ENCODE results near the gene GPR149.

Gene GPR149

GRCh38 chr3:154304116-154304786 lies 125.7 kb downstream of the GPR149 start:
- no peak for DNase-seq (ENCODE audit: extremely low read depth, insufficient read length)
- no peaks in the 10 kb centered on the region for H3K27me3 ChIP-seq (replicated peaks; ENCODE audit: control insufficient read depth, insufficient read depth, low read length)

DNA sequence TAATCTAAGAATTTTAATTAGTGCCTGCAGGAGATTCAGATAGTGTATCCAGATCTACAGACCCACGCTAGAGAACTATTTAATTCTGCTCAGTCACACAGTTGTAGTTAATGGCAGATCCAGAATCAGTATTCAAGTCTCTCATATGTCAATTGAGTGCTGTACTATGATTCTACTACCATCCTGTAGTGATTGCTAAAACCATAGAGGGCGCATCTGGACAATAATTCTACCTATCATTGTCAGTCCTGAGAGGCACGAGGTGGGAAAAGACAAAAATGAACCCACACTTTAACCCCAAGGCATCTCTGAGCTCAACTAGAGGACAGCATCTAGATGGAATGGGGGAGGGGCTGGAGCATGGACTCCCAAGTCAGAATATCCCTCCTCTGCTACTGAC lies 128.4 kb downstream of the GPR149 start:
- DNase-seq (ENCODE audit: extremely low read depth, insufficient read length): no peak
- Histone ChIP-seq H3K36me3 (ENCODE audit: control insufficient read depth, insufficient read depth, low read length) (peaks cover 13% of the 10 kb centered on the region), H3K27me3 (replicated peaks; ENCODE audit: control insufficient read depth, insufficient read depth, low read length) (no peaks in the 10 kb centered on the region), H3K4me3 (replicated peaks; ENCODE audit: low read depth, low read length) (no peak overlapping the region)
- TF ChIP-seq, protein P1, sequence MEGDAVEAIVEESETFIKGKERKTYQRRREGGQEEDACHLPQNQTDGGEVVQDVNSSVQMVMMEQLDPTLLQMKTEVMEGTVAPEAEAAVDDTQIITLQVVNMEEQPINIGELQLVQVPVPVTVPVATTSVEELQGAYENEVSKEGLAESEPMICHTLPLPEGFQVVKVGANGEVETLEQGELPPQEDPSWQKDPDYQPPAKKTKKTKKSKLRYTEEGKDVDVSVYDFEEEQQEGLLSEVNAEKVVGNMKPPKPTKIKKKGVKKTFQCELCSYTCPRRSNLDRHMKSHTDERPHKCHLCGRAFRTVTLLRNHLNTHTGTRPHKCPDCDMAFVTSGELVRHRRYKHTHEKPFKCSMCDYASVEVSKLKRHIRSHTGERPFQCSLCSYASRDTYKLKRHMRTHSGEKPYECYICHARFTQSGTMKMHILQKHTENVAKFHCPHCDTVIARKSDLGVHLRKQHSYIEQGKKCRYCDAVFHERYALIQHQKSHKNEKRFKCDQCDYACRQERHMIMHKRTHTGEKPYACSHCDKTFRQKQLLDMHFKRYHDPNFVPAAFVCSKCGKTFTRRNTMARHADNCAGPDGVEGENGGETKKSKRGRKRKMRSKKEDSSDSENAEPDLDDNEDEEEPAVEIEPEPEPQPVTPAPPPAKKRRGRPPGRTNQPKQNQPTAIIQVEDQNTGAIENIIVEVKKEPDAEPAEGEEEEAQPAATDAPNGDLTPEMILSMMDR (IDR thresholded peaks at IDR 0.05; ENCODE audit: insufficient read depth, low read length, poor library complexity, severe bottlenecking): no peak

More at GRCh38 chr3:154304116-154304786, 125.7 kb downstream of the GPR149 start:
- Histone ChIP-seq H3K4me3 (replicated peaks; ENCODE audit: low read depth, low read length) (no peak overlapping the region), H3K36me3 (ENCODE audit: control insufficient read depth, insufficient read depth, low read length) (peaks cover 14% of the 10 kb centered on the region)
- TF ChIP-seq, protein P1 (IDR thresholded peaks at IDR 0.05; ENCODE audit: insufficient read depth, low read length, poor library complexity, severe bottlenecking): no peak

- H3K36me3 ChIP-seq (ENCODE audit: control insufficient read depth, insufficient read depth, low read length): peaks cover 4% of the 10 kb centered on the region
- H3K4me3 ChIP-seq (replicated peaks; ENCODE audit: low read depth, low read length): no peak overlapping the region
- no peak for DNase-seq (ENCODE audit: extremely low read depth, insufficient read length)
- TF ChIP-seq, protein P1 (IDR thresholded peaks at IDR 0.05; ENCODE audit: insufficient read depth, low read length, poor library complexity, severe bottlenecking): no peak
- no peaks in the 10 kb centered on the region for H3K27me3 ChIP-seq (replicated peaks; ENCODE audit: control insufficient read depth, insufficient read depth, low read length)
Measured at GRCh38 chr3:154294016-154294415, 136.0 kb downstream of the GPR149 start.

DNA sequence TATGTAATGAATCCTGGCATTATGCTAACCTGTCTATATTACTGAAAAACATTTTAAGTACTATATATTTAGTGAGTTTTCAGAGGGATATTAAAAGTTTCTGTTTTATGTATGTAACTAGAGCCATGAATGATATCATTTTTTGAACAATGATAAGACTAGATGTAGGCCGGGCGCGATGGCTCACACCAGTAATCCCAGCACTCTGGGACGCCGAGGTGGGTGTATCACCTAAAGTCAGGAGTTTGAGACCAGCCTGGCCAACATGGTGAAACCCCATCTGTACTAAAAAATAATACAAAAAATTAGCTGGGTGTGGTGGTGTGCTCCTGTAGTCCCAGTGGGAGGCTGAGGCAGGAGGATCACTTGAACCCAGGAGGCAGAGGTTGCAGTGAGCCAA lies 139.8 kb downstream of the GPR149 start:
- TF ChIP-seq, protein P1 (IDR thresholded peaks at IDR 0.05; ENCODE audit: insufficient read depth, low read length, poor library complexity, severe bottlenecking): no peak
- Histone ChIP-seq H3K4me3 (replicated peaks; ENCODE audit: low read depth, low read length) (no peak overlapping the region), H3K27me3 (replicated peaks; ENCODE audit: control insufficient read depth, insufficient read depth, low read length) (no peaks in the 10 kb centered on the region), H3K36me3 (ENCODE audit: control insufficient read depth, insufficient read depth, low read length) (peaks cover 6% of the 10 kb centered on the region)
- DNase-seq (ENCODE audit: extremely low read depth, insufficient read length): no peak

Data from GM06990 (cell line).